DND-41 (cell line): ENCODE results near the gene GRK7.

Experiments
- ATAC-seq: fragments of 200-7000 bp; cut with Tn5 transposase; 3 replicates; pipeline ENCODE4 v1.9.1; 2021; ENCODE audit warnings: low read depth; ENCODE audit not compliant: insufficient read depth
- DNase-seq: peaks from one replicate; pipeline ENCODE4 v3.0.0-alpha.2; 2020
- H2AFZ ChIP-seq: 2 replicates; pipeline ENCODE4 v1.6.0; 2012; ENCODE audit warnings: low read depth, low read length
- H3K27ac ChIP-seq: 2 replicates; pipeline ENCODE4 v1.5.1; 2012; ENCODE audit warnings: low read length, inconsistent platforms
- H3K27me3 ChIP-seq: fragments of 200-600 bp; sonication (generic); 2 replicates; pipeline ENCODE4 v1.6.0; 2012; ENCODE audit warnings: low read length, mild to moderate bottlenecking, inconsistent platforms; ENCODE audit not compliant: insufficient read depth, poor library complexity
- H3K36me3 ChIP-seq: 2 replicates; pipeline ENCODE4 v1.5.1; 2012; ENCODE audit warnings: low read length, inconsistent platforms; ENCODE audit not compliant: insufficient read depth
- H3K4me1 ChIP-seq: 2 replicates; pipeline ENCODE4 v1.5.1; 2012; ENCODE audit warnings: mild to moderate bottlenecking, low read length; ENCODE audit not compliant: insufficient read depth
- H3K4me2 ChIP-seq: 2 replicates; pipeline ENCODE4 v1.6.0; 2012; ENCODE audit warnings: mild to moderate bottlenecking, moderate library complexity, low read length, inconsistent platforms; ENCODE audit not compliant: insufficient read depth
- H3K4me3 ChIP-seq, 2 experiments: fragments of 200-600 bp in 1 of 2; shearing (Covaris generic) in 1 of 2; 2 replicates each; pipeline ENCODE4 v1.5.1; 2012 to 2016; ENCODE audit warnings: inconsistent platforms in 2 of 2, low read length in 2 of 2, mild to moderate bottlenecking in 2 of 2, low read depth in 1 of 2, moderate library complexity in 1 of 2
- H3K79me2 ChIP-seq: 2 replicates; pipeline ENCODE4 v1.6.0; 2012; ENCODE audit warnings: low read length, inconsistent platforms; ENCODE audit not compliant: insufficient read depth
- H3K9ac ChIP-seq: 2 replicates; pipeline ENCODE4 v1.6.0; 2012; ENCODE audit warnings: low read depth, mild to moderate bottlenecking, inconsistent platforms, low read length, moderate library complexity
- H3K9me3 ChIP-seq: 2 replicates; pipeline ENCODE4 v1.5.1; 2012; ENCODE audit warnings: low read length, moderate library complexity, mild to moderate bottlenecking, inconsistent platforms; ENCODE audit not compliant: insufficient read depth, severe bottlenecking
- H4K20me1 ChIP-seq: 2 replicates; pipeline ENCODE4 v1.6.0; 2012; ENCODE audit warnings: low read length; ENCODE audit not compliant: insufficient read depth
- CTCF ChIP-seq: IDR thresholded peaks from 2 replicates; pipeline ENCODE4 v1.5.1; 2012; ENCODE audit warnings: borderline replicate concordance, low read length, moderate library complexity, mild to moderate bottlenecking; ENCODE audit not compliant: poor library complexity, severe bottlenecking; ENCODE audit errors: extremely low read depth
- EZH2 ChIP-seq: IDR thresholded peaks from 3 replicates; pipeline ENCODE4 v1.6.1; 2012; ENCODE audit warnings: borderline replicate concordance, low read depth, mild to moderate bottlenecking, moderate library complexity, low read length, inconsistent platforms; ENCODE audit not compliant: severe bottlenecking

The GRK7 gene

GRCh38 chr3:141777957-141778813, 15.0 kb downstream of the GRK7 start:
- Histone ChIP-seq H3K36me3 (no peaks in the 10 kb centered on the region), H3K27me3 (no peaks in the 10 kb centered on the region), H4K20me1 (no peaks in the 10 kb centered on the region), H3K4me3 (no peak overlapping the region), H3K4me2 (no peak overlapping the region), H2AFZ (no peak overlapping the region), H3K9ac (no peak overlapping the region), H3K4me1 (no peaks in the 10 kb centered on the region), H3K9me3 (no peaks in the 10 kb centered on the region), H3K27ac (no peak overlapping the region), H3K79me2 (no peaks in the 10 kb centered on the region)
- ATAC-seq (no peak), DNase-seq (no peak)
- TF ChIP-seq CTCF (no peak), EZH2 (no peak)

DNA sequence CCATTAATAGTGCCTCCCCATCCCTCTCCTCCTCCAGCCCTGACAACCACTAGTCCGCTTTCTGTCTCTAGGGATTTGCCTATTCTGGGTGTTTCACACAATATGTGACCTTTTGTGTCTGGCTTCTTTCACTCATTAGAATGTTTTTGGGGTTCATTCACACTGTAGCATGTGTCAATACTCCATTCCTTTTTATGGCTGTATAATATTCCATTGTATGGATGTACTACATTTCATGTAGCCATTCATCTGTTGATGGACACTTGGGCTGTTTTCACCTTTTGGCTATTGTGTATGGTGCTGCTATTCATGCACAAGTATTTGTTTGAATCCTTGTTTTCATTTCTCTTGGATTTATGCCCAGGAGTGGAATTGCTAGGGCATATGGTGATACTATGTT, 16.5 kb downstream of the GRK7 start:
- Histone ChIP-seq H3K4me1 (no peaks in the 10 kb centered on the region), H3K4me3 (no peak overlapping the region), H3K9ac (no peak overlapping the region), H3K27ac (no peak overlapping the region), H2AFZ (no peak overlapping the region), H3K4me2 (no peak overlapping the region), H3K27me3 (no peaks in the 10 kb centered on the region), H3K36me3 (no peaks in the 10 kb centered on the region), H3K9me3 (no peaks in the 10 kb centered on the region), H4K20me1 (no peaks in the 10 kb centered on the region), H3K79me2 (no peaks in the 10 kb centered on the region)
- DNase-seq, result no peak
- TF ChIP-seq CTCF, result no peak
- TF ChIP-seq EZH2, result no peak
- ATAC-seq, result no peak

DNA sequence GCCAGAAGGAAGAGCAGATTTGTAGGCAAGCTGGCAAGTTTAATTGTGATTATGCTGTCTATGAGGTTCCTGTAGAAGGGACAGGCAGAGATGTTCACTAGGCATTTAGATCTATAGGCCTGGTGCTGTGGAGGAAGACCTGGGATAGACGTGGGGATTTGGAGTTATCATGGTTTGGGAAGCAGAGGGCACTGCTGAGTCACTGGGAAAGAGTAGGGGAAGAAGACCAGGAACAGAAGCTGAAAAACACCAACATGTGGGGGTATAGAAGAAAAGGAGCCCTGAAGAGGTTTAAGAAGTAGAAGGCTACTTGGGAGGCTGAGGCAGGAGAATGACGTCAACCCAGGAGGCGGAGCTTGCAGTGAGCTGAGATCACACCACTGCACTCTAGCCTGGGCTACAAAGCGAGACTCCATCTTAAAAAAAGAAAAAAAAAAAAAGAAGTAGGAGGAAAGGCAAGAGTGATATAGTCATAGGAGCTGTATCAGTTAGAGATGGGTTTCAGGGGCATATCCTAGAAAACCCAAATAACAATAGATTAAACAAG, 19.3 kb downstream of the GRK7 start:
- Histone ChIP-seq H4K20me1 (no peaks in the 10 kb centered on the region), H3K9me3 (no peaks in the 10 kb centered on the region), H3K4me1 (no peaks in the 10 kb centered on the region), H3K36me3 (no peaks in the 10 kb centered on the region), H3K79me2 (no peaks in the 10 kb centered on the region), H2AFZ (no peak overlapping the region), H3K27me3 (no peaks in the 10 kb centered on the region), H3K9ac (no peak overlapping the region), H3K4me2 (no peak overlapping the region), H3K4me3 (no peak overlapping the region), H3K27ac (no peak overlapping the region)
- DNase-seq (no peak), ATAC-seq (no peak)
- TF ChIP-seq CTCF (peak; percentile 10), EZH2 (no peak)
